Measurements from ENCODE around the gene AGK. TPM values are rescaled to one million over a fixed set of nuclear protein-coding genes. Genes with fewer than 3 reads are reported as not detected.
"Not testable (repeated sequence)": the region's sequence is repeated elsewhere in the genome, so short reads cannot be mapped to it uniquely, and the experiment has no call there.

Gene AGK
- polyA plus RNA-seq, 1 donor, result 16.9 TPM

DNA sequence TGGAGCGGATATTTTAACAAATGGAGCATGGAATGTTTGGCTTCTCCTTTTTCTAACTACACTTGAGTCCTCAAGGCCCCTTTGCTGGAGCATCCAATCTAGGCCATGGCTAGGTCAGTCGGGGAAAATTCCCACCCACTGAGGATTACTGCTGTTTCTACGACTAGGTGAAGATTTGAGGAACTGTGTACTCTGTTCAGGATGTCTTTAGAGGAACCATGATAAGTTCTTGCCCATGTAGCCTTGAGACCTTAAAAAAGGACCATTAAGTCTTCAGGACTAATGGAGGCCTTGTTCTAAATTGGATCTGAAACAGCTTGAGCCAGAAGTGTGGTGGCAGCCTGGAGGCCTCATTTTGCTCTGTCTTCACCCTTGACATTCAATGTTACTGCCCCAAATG, 6.2 kb downstream of the AGK start:
- DNase-seq, result no peak

DNA sequence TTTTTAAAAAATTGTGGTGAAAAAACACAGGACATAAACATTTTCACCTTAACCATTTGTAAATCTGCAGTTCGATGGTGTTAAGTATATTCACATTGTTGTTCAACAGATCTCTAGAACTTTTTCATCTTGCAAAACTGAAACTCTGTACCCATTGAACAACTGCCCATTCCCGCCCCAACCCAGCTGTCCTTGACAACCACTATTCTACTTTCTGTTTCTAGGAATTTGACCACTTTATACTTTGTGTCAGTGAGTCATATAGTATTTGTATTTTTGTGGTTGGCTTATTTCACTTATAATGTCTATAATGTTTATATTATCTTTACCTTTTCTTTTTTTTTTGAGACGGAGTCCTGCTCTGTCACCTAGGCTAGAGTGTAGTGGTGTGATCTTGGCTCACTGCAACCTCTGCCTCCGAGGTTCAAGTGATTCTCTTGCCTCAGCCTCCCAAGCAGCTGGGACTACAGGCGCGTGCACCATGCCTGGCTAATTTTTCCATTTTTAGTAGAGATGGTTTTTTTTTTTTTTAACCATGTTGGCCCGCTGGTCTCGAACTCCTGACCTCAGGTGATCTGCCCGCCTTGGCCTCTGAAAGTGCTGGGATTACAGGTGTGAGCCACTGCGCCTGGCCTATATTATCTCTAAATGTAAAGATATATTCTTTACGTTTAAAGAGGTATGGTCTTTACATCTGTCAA, 6.8 kb downstream of the AGK start:
- DNase-seq, result not testable (repeated sequence)

DNA sequence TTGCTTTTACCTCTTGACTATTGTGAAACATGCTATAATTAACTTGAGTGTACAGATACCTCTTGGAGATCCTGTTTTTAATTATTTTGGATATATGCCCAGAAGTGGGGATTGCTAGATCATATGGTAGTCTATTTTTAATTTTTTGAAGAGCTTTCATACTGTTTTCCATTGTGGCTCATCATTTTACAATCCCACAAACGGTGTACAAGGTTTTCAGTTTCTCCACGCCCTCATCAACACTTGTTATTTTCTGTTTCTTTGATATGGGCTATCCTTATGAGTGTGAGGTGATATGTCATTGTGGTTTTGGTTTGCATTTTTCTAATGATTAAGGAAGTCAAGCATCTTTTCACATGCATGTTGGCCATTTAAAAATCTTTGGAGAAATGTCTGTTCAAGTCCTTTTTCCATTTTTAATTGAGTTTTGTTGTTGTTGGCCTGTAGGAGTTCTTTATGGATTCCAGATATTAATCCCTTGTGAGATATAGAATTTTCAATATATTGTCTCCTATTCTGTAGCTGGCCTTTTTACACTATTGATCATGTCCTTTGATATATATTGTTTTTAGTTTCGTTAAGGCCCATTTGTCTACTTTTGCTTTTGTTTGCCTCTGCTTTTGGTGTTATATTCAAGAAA, 7.5 kb downstream of the AGK start:
- no peak for DNase-seq

DNA sequence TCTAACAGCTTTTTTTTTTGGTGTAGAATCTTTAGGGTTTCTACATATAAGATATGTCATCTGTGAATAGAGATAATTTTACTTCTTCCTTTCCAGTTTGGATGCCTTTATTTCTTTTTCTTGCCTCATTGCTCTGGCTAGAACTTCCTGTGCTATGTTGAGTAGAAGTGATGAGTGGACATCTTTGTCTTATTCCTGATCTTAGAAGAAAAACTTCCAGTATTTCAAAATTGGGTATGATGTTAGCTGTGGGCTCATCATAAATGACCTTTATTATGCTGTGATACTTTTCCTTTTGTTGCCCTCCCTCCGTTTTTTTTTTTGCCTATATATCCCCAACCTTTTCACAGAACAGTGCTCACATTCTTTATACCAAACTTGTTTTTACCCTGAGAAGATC, 8.8 kb downstream of the AGK start:
- no peak for DNase-seq

DNA sequence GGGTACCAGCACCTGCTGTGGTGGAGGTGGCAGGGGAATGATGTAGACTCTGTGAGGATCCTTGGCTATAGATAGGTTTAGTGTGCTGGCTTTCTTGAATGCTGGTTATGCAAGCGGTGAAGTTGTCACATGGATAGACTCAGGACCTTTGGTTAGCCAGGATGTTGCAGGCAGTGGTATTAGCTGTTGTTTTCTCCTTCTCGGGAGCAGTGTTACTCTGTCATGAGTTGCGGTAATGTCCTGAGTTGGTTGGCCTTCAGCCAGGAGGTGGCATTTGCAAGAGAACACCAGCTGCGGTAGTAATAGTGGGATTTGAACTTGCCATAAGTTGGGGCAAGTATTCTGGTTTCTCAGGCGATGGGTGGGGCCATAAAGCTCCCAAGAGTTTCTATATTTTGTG, 10.8 kb downstream of the AGK start:
- no peak for DNase-seq

DNA sequence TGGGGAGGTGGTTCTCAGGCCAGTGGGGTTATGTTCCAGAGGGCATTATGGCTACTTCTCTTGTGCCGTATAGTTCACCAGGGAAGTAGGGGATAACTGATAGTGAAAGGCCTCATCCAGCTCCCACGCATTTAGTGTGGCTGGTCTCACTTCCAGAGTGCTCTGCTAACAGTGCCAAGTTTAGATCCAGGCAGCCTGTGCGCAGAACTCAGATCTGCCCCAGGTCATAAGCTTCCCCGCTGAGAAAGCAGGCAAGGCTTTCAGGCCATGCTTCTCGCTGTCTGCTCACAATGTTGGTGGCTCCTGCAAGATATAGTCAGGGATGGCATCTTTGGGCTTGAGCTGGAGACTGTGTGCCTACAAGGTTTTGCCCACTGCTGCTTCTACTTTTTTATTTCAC, 11.3 kb downstream of the AGK start:
- no peak for DNase-seq

DNA sequence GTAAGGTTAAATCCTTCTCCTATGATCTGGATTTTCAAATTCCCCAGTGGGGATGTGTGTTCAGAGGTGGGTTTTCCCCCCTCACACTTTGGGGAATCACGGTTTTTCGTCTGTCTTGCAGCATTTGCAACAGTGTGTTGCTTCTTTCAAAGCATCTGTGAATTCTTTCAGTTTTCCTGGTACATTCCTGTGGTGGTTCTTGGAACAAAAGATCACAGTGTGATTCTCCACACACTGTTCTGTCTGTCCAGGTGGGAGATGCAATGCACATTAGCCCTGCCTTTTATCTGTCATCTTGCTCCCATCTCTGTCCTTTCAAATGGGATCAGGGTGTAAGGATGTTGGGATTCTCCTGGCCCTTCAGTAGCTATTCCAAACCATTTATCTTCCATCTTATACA, 11.8 kb downstream of the AGK start:
- no peak for DNase-seq

DNA sequence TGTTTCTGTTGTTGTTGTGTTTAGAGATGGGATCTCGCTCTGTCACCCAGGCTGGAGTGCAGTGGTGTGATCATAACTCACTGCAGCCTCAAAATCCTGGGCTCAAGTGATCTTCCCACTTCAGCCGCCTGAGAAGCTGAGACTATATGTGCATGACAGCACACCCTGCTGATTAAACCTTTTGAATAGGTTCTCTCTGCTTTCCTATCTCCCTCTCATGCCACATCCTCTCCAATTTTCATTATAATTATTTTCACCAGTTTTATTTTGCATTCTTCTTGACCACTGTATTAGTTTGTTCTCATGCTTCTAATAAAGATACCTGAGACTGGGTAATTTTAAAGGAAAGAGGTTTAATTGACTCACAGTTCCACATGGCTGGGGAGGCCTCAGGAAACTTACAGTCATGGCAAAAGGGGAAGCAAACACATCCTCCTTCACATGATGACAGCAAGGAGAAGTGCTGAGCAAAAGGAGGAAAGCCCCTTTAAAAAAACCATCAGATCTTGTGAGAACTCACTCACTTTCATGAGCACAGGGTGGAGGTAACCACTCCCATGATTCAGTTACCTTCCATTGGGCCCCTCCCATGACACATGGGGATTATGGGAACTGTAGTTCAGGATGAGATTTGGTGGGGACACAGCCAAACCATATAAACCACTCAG, 12.9 kb downstream of the AGK start:
- DNase-seq, result no peak

DNA sequence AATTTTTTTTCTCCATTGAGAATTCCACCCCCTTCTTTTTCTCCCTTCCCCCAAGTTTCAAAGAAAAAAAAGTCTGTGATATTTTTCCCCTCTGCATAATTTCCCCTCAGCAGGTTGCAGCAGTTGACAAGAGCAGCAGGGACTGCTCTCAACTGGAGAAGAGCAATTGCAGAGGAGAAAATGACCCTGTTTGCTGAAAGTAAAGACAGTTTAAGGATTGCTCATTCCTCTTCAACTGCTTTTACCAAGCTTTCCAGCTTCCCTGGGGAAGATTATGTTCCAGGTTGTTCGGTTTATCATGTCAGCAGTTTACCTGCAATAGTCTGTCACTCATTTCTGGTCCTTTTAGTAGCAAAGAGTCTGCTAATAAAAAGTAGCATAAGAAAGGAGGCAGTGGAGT, 16.2 kb downstream of the AGK start:
- DNase-seq, result no peak

DNA sequence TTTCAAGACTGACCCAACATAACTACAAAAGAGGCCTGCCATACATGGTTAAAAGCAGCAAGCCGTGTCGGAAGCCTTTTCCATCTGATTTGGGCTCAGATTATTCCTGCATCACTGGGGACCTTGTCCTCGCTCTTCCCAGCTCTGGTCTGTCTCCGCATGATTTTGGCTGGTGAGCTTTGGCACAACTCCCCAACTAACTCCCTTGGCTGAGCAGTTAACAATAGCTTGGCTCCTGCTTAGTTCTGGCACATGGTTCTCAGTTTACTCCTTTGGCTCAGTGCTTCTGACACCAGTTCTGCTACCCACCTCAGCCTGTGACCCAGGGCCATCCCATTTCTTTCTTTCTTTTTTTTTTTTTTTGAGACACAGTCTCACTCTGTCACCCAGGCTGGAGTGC, 17.0 kb downstream of the AGK start:
- no peak for DNase-seq

DNA sequence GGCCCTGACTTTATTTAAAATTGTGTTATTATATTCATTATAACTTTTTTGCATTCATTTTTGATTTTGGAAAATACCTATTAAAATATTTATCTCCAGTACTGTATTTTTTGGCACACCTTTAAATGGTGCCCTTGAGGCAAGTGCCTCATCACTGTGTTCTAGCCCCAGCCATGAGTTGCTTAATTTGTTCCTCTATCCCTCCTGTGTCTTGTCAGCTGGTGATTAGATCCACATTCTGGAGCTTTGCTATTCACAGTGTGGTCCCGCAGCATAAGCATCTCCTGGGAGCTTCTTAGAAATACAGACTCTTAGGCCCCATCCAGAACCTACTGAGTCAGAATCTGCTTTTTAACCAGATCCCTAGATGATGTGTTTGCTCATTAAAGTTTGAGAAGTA, 19.8 kb downstream of the AGK start:
- DNase-seq, result no peak

DNA sequence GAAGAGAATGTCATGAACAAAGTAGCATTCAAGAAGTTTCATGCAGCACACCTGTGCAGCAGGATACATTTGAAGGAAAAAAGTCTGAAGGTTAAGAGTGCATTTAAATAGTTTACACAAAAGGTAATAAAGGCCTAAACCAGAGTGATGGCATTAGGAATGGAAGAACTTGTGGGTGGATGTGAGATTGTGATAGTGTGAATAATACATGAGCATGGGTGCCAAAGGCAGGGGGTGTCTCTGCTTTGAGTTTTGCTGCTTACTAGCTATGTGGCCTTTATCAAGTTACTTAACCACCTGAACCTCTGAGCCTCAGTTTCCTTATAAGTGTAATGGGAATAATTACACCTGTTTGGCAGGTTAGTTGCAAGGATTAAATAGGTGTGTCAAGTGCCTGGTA, 21.0 kb downstream of the AGK start:
- DNase-seq, result no peak

DNA sequence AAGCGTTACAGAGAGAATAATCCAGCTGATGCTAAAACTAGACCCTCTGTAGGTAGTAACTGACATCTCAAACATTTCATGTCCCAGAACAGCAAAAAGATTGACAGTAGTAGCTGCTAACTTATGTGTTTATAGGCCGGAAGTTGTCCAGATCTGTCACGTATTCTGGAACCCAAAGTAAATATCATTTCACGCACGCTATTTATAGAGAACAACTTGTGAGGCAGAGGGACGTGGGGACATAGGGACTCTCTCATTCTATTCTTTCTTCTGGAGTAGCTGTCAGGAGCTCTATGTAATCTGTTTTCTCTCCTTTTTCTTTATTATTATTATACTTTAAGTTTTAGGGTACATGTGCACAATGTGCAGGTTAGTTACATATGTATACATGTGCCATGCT, 22.3 kb downstream of the AGK start:
- DNase-seq, result no peak

DNA sequence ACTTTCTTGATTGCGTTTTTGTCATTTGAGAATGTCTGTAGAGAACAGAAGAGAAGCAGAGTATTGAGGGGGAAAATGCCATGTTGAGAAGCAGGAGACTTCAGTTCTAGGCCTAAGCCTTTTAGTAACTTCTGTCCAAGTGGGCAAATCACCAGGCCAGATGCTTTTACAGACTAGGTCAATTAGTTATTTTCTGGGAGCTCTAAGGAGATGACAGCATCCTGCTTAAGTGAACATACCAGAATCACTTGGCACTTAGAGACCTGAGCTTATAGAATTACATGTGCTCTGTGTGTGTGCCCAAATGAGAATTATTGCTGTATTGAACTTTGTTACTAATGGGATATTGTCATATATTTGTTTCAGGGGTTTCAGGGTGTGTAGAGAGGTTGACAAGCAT, 24.0 kb downstream of the AGK start:
- peak; percentile 2 for DNase-seq

DNA sequence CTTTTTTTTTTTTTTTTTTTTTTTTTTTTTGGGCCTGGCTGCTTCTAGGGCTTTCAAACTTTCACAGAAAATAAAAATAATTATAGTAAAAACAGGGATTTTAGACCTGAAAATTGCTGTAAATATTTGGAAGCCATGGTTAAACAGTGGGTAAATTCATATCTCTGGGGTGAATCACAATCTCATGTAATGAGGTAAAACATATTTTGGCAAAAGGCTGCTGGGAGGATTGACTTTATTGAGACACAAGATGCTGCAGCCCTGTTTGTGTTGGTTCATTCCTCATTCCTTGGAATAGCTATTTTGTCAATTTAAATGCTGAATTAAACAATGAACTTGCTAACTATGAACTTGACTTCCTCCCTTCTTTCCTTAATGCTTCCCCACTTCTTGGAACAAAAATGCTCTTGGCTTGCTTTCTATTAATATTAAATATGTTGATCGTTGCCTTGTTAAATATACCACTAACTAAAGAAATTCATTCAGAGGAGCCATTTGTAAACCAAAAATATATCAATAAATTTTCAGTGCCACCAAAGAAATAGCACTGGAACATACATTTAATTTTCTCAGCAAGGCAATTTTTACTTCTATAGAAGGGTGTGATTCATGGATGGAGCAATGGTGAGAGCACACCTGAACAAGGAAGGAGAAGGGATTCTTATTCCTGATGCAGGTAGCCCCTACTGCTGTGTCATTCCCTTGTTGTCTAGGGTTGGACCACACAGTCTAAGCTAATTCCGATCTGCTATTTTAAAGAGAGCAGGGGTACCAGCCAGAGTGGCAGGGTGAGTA, 24.6 kb downstream of the AGK start:
- DNase-seq, result no peak

DNA sequence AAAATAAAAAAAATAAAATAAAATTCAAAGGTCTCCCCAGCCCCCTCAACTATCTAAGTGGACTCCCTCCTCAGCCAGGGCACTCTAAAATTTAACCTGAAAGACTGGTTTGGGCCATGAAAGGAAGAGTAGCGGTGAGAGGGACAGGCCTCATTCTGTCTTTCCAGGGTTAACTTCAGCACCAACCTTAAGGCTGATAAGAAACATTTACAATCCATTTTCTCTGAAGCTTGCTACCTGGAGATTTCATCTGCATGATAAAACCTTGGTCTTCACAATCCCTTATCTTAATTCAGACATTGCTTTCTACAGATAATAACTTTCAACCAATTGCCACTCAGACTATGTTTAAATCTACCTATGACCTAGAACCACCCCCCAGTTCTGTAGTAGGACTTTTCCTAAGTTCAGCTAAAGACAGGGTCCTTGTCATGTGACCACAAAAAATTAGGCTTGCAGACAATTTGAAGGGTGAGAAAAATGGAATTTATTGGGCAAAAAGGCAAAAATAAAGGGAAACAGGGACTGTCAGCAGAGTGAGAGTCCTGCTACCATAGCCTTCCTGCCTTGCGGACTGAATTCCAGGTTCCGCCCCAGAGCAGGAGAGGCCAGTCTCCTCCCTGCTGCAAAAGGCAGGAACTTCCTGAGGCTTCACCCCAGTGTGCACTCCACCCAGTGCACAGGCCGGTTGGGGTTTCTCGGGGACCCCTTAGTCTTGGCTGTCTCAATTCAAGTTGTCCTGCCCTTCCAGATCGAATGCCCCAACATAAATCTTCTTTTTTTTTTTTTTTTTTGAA, 26.0 kb downstream of the AGK start:
- DNase-seq, result no peak

DNA sequence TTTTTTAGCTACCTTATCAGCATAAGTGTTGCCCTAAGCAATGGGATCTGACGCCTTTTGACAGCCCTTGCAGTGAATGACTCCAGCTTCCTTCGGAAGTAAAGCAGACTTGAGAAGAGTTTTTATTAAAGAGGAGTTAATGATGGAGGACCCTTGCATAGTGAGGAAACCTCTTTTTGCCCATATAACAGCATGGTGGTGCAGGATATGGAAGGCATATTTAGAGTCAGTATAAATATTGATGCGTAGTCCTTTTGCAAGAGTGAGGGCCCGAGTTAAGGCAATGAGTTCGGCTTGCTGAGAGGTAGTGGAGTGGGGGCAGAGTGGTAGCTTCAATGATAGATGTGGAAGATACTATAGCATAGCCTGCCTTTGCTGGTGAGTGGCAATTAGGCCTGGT, 28.7 kb downstream of the AGK start:
- DNase-seq, result not testable (repeated sequence)

DNA sequence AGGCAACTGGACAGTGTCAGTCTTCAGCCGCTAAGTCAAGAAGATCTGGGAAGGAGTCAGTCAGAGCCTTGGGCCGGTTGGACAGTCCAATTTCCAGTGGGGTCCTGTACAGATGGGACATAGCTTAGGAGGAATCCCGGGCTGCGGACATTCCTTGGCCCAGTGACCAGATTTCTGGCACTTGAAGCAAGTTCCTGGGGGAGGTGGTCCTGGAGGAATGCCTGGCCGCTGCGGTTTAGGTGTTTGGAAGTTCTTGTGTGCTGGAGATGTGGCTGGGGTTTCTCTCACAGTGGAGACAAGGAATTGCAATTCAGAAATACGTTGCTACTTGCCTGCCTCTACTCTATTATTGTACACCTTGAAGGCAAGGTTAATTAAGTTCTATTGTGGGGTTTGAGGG, 30.9 kb downstream of the AGK start:
- not testable (repeated sequence) for DNase-seq

DNA sequence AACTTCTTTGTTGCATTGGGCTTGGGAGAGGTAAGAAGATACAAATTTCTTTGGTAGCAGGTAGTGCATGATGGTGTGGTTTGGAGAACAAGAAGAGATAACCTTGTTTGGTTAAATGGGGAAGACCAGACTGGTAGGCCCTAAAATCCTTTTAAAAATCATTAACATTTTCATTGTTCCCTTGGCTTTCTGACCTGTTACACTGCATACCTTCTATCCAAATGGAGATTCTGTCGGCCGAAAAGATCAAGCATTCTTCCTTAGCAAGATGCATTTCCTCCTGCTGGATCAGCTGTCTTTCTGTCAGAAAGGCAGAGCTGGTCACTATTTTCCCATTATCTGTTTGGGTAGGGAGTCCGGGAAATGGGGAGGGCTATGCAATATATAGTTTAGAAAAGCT, 33.7 kb downstream of the AGK start:
- no peak for DNase-seq

DNA sequence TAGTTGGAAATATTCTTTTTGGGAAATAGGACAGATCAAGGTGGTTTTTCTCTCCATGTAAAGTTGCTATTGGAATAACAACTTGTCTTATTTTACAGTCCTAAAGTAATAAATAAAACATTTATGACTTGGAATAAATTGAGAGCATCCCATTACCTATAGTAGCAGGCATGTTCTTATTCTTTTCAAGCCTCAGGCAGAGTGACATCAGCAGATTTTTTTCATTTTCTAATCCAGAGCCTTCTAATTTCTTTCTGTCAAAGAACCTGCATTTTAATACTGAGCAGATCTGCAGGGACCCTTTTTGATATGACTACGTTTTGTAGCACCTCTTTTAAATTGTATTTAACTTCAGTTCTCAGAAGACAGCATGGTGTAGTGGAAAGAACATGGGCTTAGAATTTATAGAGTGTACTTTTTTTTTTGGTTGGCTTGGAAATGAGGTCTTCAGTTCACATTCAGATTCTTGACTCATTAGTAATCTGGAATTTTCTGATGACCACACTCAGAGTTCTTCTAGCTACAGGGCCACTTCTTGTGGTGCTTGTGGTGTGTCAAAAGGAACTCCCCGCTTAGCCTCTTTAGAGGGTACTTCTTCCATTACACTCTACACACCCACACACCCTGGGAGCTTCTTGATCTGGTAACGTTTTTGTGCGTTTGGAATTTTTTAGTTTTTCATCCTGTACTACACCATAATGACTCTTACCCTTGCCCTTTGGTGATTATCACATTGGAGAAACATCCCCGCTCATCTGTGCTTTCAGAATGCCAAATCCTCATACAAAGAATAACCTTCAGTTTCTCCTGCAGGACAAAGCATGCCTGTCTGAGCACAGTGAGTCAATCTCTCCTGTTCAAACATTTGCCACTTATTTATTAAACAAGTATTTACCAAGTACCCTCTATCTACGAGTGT, 34.6 kb downstream of the AGK start:
- no peak for DNase-seq

DNA sequence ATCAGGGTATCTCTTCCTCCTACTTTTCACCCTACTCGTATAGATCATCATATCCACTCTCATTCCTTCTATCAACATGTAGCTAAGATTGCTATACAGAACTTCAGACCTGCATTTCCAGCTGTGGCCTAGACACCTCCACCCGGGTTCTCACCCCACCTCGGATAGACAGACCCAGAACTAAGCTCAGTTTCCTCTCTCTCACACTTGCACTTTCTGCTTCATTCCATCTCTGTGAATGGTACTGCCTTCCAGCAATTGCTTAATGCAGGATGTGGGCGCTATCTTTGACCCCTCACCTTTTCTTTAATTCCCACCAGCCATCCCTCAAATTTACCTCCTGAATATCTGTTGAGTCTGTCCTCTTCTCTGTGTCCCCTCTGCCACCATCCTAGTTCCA, 35.7 kb downstream of the AGK start:
- DNase-seq, result no peak
